Esophagus muscularis mucosa (tissue), 4 donors: ENCODE measurements around the gene ACRV1. TPM values are rescaled to one million over a fixed set of nuclear protein-coding genes. Genes with fewer than 3 reads are reported as not detected.

Experiments
- DNase-seq: peaks from one replicate; pipeline ENCODE4 v3.0.0-alpha.2; 2017; ENCODE audit errors: extremely low spot score
- H3K27ac ChIP-seq, 4 donors: fragments of 200-600 bp; sonication (generic); replicated peaks in 1 of 4; 1 replicate in 3 of 4; 2 replicates in 1 of 4; pipeline ENCODE4 v1.5.1; 2016 to 2019; ENCODE audit warnings: mild to moderate bottlenecking in 1 of 4
- H3K27me3 ChIP-seq, 4 donors: fragments of 200-600 bp; sonication (generic); one replicate each; pipeline versions ENCODE4 v1.5.1 to v1.6.0; 2016 to 2019
- H3K36me3 ChIP-seq, 4 donors: fragments of 200-600 bp; sonication (generic); one replicate each; pipeline ENCODE4 v1.5.1; 2016 to 2019
- H3K4me1 ChIP-seq, 4 donors: fragments of 200-600 bp; sonication (generic); one replicate each; pipeline ENCODE4 v1.5.1; 2016 to 2019
- H3K4me3 ChIP-seq, 4 donors: fragments of 200-600 bp; sonication (generic); 1 replicate in 2 of 4; 2 replicates in 2 of 4; pipeline ENCODE4 v1.5.1; 2016 to 2019; ENCODE audit warnings: mild to moderate bottlenecking in 4 of 4, moderate library complexity in 1 of 4
- H3K9me3 ChIP-seq, 4 donors: fragments of 200-600 bp; sonication (generic); 1 replicate in 3 of 4; 2 replicates in 1 of 4; pipeline ENCODE4 v1.5.1; 2016 to 2019
- CTCF ChIP-seq, 3 experiments: fragments of 200-600 bp in 2 of 3; fragments of 450-650 bp in 1 of 3; sonication (generic) in 2 of 3; IDR thresholded peaks; one replicate each; pipeline ENCODE4 v1.5.1; 2017 to 2019; ENCODE audit warnings: antibody characterized with exemption in 3 of 3, mild to moderate bottlenecking in 2 of 3, moderate library complexity in 1 of 3
- EP300 ChIP-seq: sonication (generic); formaldehyde crosslinking; IDR thresholded peaks from one replicate; pipeline ENCODE4 v1.6.1; 2017; ENCODE audit warnings: antibody characterized with exemption
- POLR2A ChIP-seq: fragments of 450-650 bp; IDR thresholded peaks from one replicate; pipeline ENCODE4 v1.6.1; 2017; ENCODE audit warnings: antibody characterized with exemption, moderate library complexity, mild to moderate bottlenecking, low read depth
- POLR2AphosphoS5 ChIP-seq, 2 donors: sonication (generic); formaldehyde crosslinking; IDR thresholded peaks; one replicate each; pipeline ENCODE4 v1.6.1; 2017; ENCODE audit warnings: antibody characterized with exemption in 2 of 2
- WGBS: methylation state at CpG from one replicate; pipeline ENCODE4 v1.1.5; 2018; 5-methylcytosine and 5-hydroxymethylcytosine counted together
- intact Hi-C: fragments of 100-400 bp; cut with DNase I; formaldehyde crosslinking; loops from one replicate; pipeline ENCODE4 v1.15.1; 2023
- total RNA-seq, 4 donors: library from RNA; depleted of rRNA; stranded (reverse); fragments of >200 nt; gene quantifications; one replicate each; pipeline versions ENCODE4 v1.1.0 to v1.2.1, GENCODE V29; 2016

ACRV1 gene
- total RNA-seq, 4 donors from 2014 or later: not detected

GRCh38 chr11:125679397-125679796 is 1.2 kb downstream of the ACRV1 start:
- no peaks in the 10 kb centered on the region for H3K36me3 ChIP-seq
- H3K4me3 ChIP-seq: no peak overlapping the region
- 99% methylated on average over 3 of the region's 4 CpGs for WGBS
- no peaks in the 10 kb centered on the region for H3K9me3 ChIP-seq
- DNase-seq: no peak
- H3K27me3 ChIP-seq: no peaks in the 10 kb centered on the region
- H3K27ac ChIP-seq: no peak overlapping the region
- intact Hi-C loops: no loop called here
- TF ChIP-seq POLR2A: no peak
- TF ChIP-seq CTCF (IDR thresholded peaks at IDR 0.05): no peak
- no peak for TF ChIP-seq POLR2AphosphoS5 (IDR thresholded peaks at IDR 0.05)
- H3K4me1 ChIP-seq: no peaks in the 10 kb centered on the region

- TF ChIP-seq POLR2A (no peak), POLR2AphosphoS5 (IDR thresholded peaks at IDR 0.05) (no peak), CTCF (IDR thresholded peaks at IDR 0.05) (no peak)
Measured at GRCh38 chr11:125675196-125675595, 5.5 kb downstream of the ACRV1 start.

GRCh38 chr11:125674210-125674609 is 6.4 kb downstream of the ACRV1 start:
- DNase-seq: no peak
- no peaks in the 10 kb centered on the region for H3K9me3 ChIP-seq
- no peak overlapping the region for H3K27ac ChIP-seq
- H3K27me3 ChIP-seq: no peaks in the 10 kb centered on the region
- H3K4me3 ChIP-seq: no peak overlapping the region
- 75% methylated on average over 2 of the region's 2 CpGs for WGBS
- H3K4me1 ChIP-seq: no peaks in the 10 kb centered on the region
- TF ChIP-seq POLR2A (no peak), CTCF (IDR thresholded peaks at IDR 0.05) (no peak), POLR2AphosphoS5 (IDR thresholded peaks at IDR 0.05) (no peak), EP300 (no peak)
- H3K36me3 ChIP-seq: no peaks in the 10 kb centered on the region
- intact Hi-C loops: no loop called here

More at GRCh38 chr11:125675196-125675595, 5.5 kb downstream of the ACRV1 start:
- H3K36me3 ChIP-seq: no peaks in the 10 kb centered on the region
- 80% methylated on average over 2 of the region's 2 CpGs for WGBS
- intact Hi-C loops: no loop called here
- no peaks in the 10 kb centered on the region for H3K9me3 ChIP-seq
- H3K27ac ChIP-seq: no peak overlapping the region
- no peak overlapping the region for H3K4me3 ChIP-seq
- DNase-seq: no peak
- H3K4me1 ChIP-seq: no peaks in the 10 kb centered on the region
- no peaks in the 10 kb centered on the region for H3K27me3 ChIP-seq

- no peak overlapping the region for H3K4me3 ChIP-seq
- H3K27ac ChIP-seq: no peak overlapping the region
- DNase-seq: no peak
- no peaks in the 10 kb centered on the region for H3K27me3 ChIP-seq
- WGBS: 93% methylated on average over 2 of the region's 2 CpGs
- intact Hi-C loops: no loop called here
- H3K36me3 ChIP-seq: no peaks in the 10 kb centered on the region
- TF ChIP-seq CTCF (IDR thresholded peaks at IDR 0.05) (no peak), POLR2AphosphoS5 (IDR thresholded peaks at IDR 0.05) (no peak), EP300 (no peak), POLR2A (no peak)
- no peaks in the 10 kb centered on the region for H3K9me3 ChIP-seq
- no peaks in the 10 kb centered on the region for H3K4me1 ChIP-seq
Measured at GRCh38 chr11:125671561-125671960, 9.1 kb downstream of the ACRV1 start.

- TF ChIP-seq EP300: no peak
- no peak for TF ChIP-seq POLR2A
- no peak for TF ChIP-seq CTCF (IDR thresholded peaks at IDR 0.05)
- no peak for TF ChIP-seq POLR2AphosphoS5 (IDR thresholded peaks at IDR 0.05)
- no peaks in the 10 kb centered on the region for H3K4me1 ChIP-seq
- no peaks in the 10 kb centered on the region for H3K36me3 ChIP-seq
- peaks cover 0 to 4% (median 0%) of the 10 kb centered on the region in 4 donors for H3K9me3 ChIP-seq
- H3K27ac ChIP-seq: no peak overlapping the region
- no peak for DNase-seq
- intact Hi-C loops: no loop called here
- no peaks in the 10 kb centered on the region for H3K27me3 ChIP-seq
- WGBS: 100% methylated on average over 1 of the region's 1 CpG
- no peak overlapping the region for H3K4me3 ChIP-seq
Measured at GRCh38 chr11:125670172-125670571, 10.5 kb downstream of the ACRV1 start.
